ENCODE data around the gene UTP25. TPM values are rescaled to one million over a fixed set of nuclear protein-coding genes. Genes with fewer than 3 reads are reported as not detected.

UTP25 gene
- total RNA-seq, 1 experiment from 2014 or later = 9.5 TPM

DNA sequence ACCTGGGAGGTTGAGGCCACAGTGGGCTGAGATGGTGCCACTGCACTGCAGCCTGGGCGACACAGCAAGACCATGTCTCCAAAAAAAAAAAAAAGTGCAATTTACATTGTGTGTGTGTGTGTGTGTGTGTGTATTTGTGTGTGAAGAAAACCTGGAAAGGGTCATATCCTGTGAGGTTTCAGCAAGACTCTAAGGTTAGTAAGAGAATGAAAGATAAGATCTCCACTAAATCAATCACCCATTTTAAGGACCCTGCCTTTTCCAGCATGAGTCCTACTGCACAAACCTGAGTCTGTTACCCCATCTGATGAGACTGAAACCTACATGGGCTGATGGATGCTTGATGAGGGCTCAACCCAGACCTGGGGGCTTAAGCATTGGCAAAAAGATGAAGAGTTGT is 38.5 kb upstream of the UTP25 start:
- Histone ChIP-seq H3K9me3 (ENCODE audit: control insufficient read depth, insufficient read depth, low read depth, low read length) (peaks cover 7% of the 10 kb centered on the region; the same call in 1 of the 2 replicates), H3K27ac (ENCODE audit: low read length) (no peak overlapping the region), H3K4me1 (ENCODE audit: control insufficient read depth, insufficient read depth, low read length) (peaks cover 4% of the 10 kb centered on the region; the same call in 1 of the 2 replicates), H3K36me3 (ENCODE audit: control insufficient read depth, insufficient read depth, low read length) (no peaks in the 10 kb centered on the region; the same call in 1 of the 2 replicates), H3K4me3 (ENCODE audit: low read depth in 2 of 2, low read length in 2 of 2) (no peak overlapping the region), H3K27me3 (ENCODE audit: control insufficient read depth, insufficient read depth, low read length) (peaks cover 7% of the 10 kb centered on the region; the same call in 1 of the 2 replicates)
- in situ Hi-C loops (cut with HindIII; ENCODE audit: low pct_unique_long_range_greater_than_20kb, low sequenced_read_pairs) (no loop called here), intact Hi-C loops (cut with micrococcal nuclease; ENCODE audit: unreplicated experiment) (no loop called here)
- ATAC-seq = no peak
- no TSS peak for BruUV-seq (replicated peaks)
- ChIA-PET CTCF (no interaction called here), POLR2A (no interaction called here)
- TF ChIP-seq SIN3A (IDR thresholded peaks at IDR 0.05; ENCODE audit: borderline replicate concordance, insufficient read depth, low read depth, low read length) (no peak), POLR2AphosphoS5 (IDR thresholded peaks at IDR 0.05; ENCODE audit: low read depth, low read length) (no peak), TCF7L2 (IDR thresholded peaks at IDR 0.05; ENCODE audit: low read depth, low read length) (no peak)
- TF ChIP-seq, protein P1, sequence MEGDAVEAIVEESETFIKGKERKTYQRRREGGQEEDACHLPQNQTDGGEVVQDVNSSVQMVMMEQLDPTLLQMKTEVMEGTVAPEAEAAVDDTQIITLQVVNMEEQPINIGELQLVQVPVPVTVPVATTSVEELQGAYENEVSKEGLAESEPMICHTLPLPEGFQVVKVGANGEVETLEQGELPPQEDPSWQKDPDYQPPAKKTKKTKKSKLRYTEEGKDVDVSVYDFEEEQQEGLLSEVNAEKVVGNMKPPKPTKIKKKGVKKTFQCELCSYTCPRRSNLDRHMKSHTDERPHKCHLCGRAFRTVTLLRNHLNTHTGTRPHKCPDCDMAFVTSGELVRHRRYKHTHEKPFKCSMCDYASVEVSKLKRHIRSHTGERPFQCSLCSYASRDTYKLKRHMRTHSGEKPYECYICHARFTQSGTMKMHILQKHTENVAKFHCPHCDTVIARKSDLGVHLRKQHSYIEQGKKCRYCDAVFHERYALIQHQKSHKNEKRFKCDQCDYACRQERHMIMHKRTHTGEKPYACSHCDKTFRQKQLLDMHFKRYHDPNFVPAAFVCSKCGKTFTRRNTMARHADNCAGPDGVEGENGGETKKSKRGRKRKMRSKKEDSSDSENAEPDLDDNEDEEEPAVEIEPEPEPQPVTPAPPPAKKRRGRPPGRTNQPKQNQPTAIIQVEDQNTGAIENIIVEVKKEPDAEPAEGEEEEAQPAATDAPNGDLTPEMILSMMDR (IDR thresholded peaks at IDR 0.05) = no peak
- TF ChIP-seq, protein P2, sequence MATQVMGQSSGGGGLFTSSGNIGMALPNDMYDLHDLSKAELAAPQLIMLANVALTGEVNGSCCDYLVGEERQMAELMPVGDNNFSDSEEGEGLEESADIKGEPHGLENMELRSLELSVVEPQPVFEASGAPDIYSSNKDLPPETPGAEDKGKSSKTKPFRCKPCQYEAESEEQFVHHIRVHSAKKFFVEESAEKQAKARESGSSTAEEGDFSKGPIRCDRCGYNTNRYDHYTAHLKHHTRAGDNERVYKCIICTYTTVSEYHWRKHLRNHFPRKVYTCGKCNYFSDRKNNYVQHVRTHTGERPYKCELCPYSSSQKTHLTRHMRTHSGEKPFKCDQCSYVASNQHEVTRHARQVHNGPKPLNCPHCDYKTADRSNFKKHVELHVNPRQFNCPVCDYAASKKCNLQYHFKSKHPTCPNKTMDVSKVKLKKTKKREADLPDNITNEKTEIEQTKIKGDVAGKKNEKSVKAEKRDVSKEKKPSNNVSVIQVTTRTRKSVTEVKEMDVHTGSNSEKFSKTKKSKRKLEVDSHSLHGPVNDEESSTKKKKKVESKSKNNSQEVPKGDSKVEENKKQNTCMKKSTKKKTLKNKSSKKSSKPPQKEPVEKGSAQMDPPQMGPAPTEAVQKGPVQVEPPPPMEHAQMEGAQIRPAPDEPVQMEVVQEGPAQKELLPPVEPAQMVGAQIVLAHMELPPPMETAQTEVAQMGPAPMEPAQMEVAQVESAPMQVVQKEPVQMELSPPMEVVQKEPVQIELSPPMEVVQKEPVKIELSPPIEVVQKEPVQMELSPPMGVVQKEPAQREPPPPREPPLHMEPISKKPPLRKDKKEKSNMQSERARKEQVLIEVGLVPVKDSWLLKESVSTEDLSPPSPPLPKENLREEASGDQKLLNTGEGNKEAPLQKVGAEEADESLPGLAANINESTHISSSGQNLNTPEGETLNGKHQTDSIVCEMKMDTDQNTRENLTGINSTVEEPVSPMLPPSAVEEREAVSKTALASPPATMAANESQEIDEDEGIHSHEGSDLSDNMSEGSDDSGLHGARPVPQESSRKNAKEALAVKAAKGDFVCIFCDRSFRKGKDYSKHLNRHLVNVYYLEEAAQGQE (IDR thresholded peaks at IDR 0.05; ENCODE audit: insufficient read depth in 1 of 2, low read depth in 2 of 2, low read length in 1 of 2) = no peak
- no peak for DNase-seq (ENCODE audit: low read depth, low spot score)

DNA sequence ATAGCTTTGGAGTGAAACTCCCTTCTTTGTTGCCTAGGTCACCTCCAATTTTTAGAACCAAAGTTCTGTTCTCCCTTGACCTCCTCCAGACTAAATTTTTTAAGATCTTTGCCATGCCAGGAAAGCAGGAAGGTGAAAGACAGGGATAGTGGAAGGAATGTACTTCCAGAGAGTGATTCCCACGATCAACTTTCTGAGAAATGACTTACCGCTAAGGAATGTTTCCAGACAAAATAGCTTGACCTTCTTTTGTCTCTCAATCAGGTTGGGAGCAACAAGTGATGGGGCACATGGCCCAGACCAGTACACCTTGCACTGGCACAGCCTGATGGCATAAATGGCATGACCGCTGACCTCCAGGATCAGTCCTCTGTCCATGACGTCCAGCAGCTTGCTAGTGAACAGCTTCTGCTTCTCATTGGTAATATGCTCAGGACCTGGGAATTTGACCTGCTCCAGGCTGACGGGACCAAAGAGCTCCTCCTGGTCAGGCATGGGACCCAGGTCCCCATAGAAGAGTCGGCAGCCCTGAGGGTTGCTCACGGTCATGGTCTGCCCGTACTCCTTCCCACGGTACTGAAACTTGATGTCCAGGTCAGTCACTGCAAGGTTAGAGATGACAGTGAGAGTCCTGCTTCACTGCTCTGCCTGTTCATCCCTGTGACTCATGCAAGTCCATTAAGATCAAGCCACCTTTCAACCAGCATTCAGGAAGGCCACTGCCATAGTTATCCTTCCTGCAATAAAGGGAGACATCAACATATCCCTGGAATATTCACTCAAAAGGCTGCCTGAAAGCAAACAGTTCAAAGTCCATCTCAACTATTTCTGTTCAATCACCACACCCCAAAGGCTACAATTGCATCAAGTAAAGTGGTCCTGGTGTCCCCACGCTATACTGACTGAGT is 37.2 kb upstream of the UTP25 start:
- BruUV-seq (replicated peaks) = no TSS peak
- no peaks in the 10 kb centered on the region for H3K36me3 ChIP-seq (ENCODE audit: control insufficient read depth, insufficient read depth, low read length)
- H3K9me3 ChIP-seq (ENCODE audit: control insufficient read depth, insufficient read depth, low read depth, low read length) = no peaks in the 10 kb centered on the region
- H3K4me3 ChIP-seq (ENCODE audit: low read depth in 2 of 2, low read length in 2 of 2) = no peak overlapping the region
- in situ Hi-C loops (cut with HindIII; ENCODE audit: low pct_unique_long_range_greater_than_20kb, low sequenced_read_pairs) = no loop called here
- DNase-seq (ENCODE audit: low read depth, low spot score) (no peak), ATAC-seq (no peak)
- no peaks in the 10 kb centered on the region for H3K4me1 ChIP-seq (ENCODE audit: control insufficient read depth, insufficient read depth, low read length)
- H3K27me3 ChIP-seq (ENCODE audit: control insufficient read depth, insufficient read depth, low read length) = peaks cover 7% of the 10 kb centered on the region; the same call in 1 of the 2 replicates
- POLR2A ChIA-PET = no interaction called here
- intact Hi-C loops (cut with micrococcal nuclease; ENCODE audit: unreplicated experiment) = no loop called here
- H3K27ac ChIP-seq (ENCODE audit: low read length) = no peak overlapping the region
- CTCF ChIA-PET = no interaction called here
- TF ChIP-seq, protein P2 (IDR thresholded peaks at IDR 0.05; ENCODE audit: insufficient read depth in 1 of 2, low read depth in 2 of 2, low read length in 1 of 2) = no peak
- TF ChIP-seq POLR2AphosphoS5 (IDR thresholded peaks at IDR 0.05; ENCODE audit: low read depth, low read length) (no peak), SIN3A (IDR thresholded peaks at IDR 0.05; ENCODE audit: borderline replicate concordance, insufficient read depth, low read depth, low read length) (no peak), TCF7L2 (IDR thresholded peaks at IDR 0.05; ENCODE audit: low read depth, low read length) (no peak)
- TF ChIP-seq, protein P1 (IDR thresholded peaks at IDR 0.05) = no peak

All from Panc1 (cell line).